Activated T-cell treated with anti-CD3 and anti-CD28 coated beads, Interleukin-2, amount 50 U/mL, for 72 hours (primary cell): ENCODE data around the gene FNBP1. TPM values are rescaled to one million over a fixed set of nuclear protein-coding genes. Genes with fewer than 3 reads are reported as not detected.

Source experiments
- ATAC-seq, 2 donors: fragments of 150-1000 bp; cut with Tn5 transposase; replicated peaks in 1 of 2; 2 replicates each; pipeline ENCODE4 v1.10.0; 2021; ENCODE audit warnings: moderate library complexity in 2 of 2, mild to moderate bottlenecking in 1 of 2
- DNase-seq, 2 donors: peaks; one replicate each; pipeline ENCODE4 v3.0.0; 2021 to 2022; ENCODE audit warnings: mixed read lengths in 1 of 2
- H3K27ac Mint-ChIP-seq: one replicate; pipeline ENCODE4 v1.8.0; 2022; ENCODE audit warnings: mild to moderate bottlenecking, moderate library complexity, mixed read lengths
- H3K27me3 Mint-ChIP-seq: one replicate; pipeline ENCODE4 v1.8.0; 2022; ENCODE audit warnings: low read depth, mixed read lengths
- H3K36me3 Mint-ChIP-seq, 2 donors: one replicate each; pipeline ENCODE4 v1.8.0; 2022; ENCODE audit warnings: mixed read lengths in 2 of 2, mild to moderate bottlenecking in 1 of 2; ENCODE audit not compliant: insufficient read depth in 2 of 2
- H3K4me1 Mint-ChIP-seq: one replicate; pipeline ENCODE4 v1.8.0; 2022; ENCODE audit warnings: low read depth, mixed read lengths
- H3K4me3 Mint-ChIP-seq, 2 donors: one replicate each; pipeline ENCODE4 v1.8.0; 2022; ENCODE audit warnings: mild to moderate bottlenecking in 2 of 2, mixed read lengths in 2 of 2, moderate library complexity in 2 of 2
- H3K9me3 Mint-ChIP-seq, 2 donors: one replicate each; pipeline ENCODE4 v1.8.0; 2022; ENCODE audit warnings: mixed read lengths in 2 of 2
- total RNA-seq, 2 donors: library from RNA; stranded (reverse); gene quantifications; one replicate each; pipeline ENCODE4 v1.2.3, GENCODE V29; 2022

Gene FNBP1
- total RNA-seq, 2 donors from 2014 or later = 301 to 323 TPM

DNA sequence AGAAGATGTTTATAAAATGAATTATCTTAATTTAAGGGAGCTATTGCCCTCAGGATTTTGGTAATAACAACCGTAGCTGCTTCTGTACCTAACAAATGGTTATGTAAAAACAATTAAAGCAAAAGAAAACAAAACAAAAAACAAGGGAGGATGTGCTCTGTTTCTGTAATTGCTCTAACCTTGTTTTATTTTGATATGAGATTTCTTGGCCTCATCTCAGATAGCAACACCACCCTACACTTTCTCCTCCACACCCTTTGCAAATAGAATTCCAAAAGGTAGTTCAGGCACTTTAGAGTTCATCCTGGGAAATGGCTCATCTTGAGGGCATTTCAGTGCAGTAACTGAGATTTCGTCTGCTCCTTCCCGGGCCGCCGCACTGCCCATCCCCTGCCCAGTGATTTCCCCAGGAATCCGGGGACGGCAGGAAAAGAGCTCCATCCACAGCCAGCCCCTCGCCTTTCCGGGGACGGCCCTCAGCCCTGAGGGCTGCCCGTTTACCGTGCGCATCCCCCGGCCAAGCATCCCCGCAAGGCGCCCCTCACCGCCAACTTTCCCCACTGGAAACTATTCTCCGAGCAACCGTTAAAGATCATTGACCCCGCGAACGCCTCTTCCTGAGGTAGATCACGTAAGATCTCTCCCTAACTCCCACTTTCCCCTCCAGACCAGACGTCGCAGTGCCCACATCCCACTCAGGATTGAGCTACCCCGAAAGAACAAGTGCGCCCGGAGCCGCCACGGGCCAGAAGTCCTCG lies 1.2 kb downstream of the FNBP1 start:
- H3K4me3 Mint-ChIP-seq = peak overlapping the region; percentile 93 to 100
- H3K36me3 Mint-ChIP-seq = peaks cover 19 to 29% of the 10 kb centered on the region in 2 donors
- H3K27me3 Mint-ChIP-seq = no peaks in the 10 kb centered on the region
- DNase-seq (peak in 1 of 2 donors; percentile 31), ATAC-seq (no peak)
- H3K9me3 Mint-ChIP-seq = no peaks in the 10 kb centered on the region
- H3K27ac Mint-ChIP-seq = peak overlapping the region; percentile 98
- peaks cover 63% of the 10 kb centered on the region for H3K4me1 Mint-ChIP-seq

GRCh38 chr9:130040984-130041647 lies 1.9 kb downstream of the FNBP1 start:
- peak in 1 of 2 donors; percentile 34 for DNase-seq

GRCh38 chr9:130039528-130040147 lies 3.4 kb downstream of the FNBP1 start:
- Mint-ChIP-seq H3K9me3 (no peaks in the 10 kb centered on the region), H3K36me3 (peaks cover 24 to 38% of the 10 kb centered on the region in 2 donors), H3K4me3 (peak overlapping the region; percentile 93 to 100), H3K4me1 (peaks cover 70% of the 10 kb centered on the region), H3K27me3 (no peaks in the 10 kb centered on the region), H3K27ac (peak overlapping the region; percentile 98)
- ATAC-seq (no peak), DNase-seq (no peak)

More at GRCh38 chr9:130040984-130041647, 1.9 kb downstream of the FNBP1 start:
- peak overlapping the region; percentile 93 to 100 for H3K4me3 Mint-ChIP-seq
- peaks cover 19 to 29% of the 10 kb centered on the region in 2 donors for H3K36me3 Mint-ChIP-seq
- H3K9me3 Mint-ChIP-seq = no peaks in the 10 kb centered on the region
- ATAC-seq = no peak
- H3K4me1 Mint-ChIP-seq = peaks cover 70% of the 10 kb centered on the region
- H3K27me3 Mint-ChIP-seq = no peaks in the 10 kb centered on the region
- H3K27ac Mint-ChIP-seq = peak overlapping the region; percentile 98

GRCh38 chr9:130036099-130036498 lies 6.9 kb downstream of the FNBP1 start:
- H3K36me3 Mint-ChIP-seq = peaks cover 18 to 32% of the 10 kb centered on the region in 2 donors
- H3K27ac Mint-ChIP-seq = peak overlapping the region; percentile 99
- H3K4me1 Mint-ChIP-seq = peaks cover 91% of the 10 kb centered on the region
- no peaks in the 10 kb centered on the region for H3K9me3 Mint-ChIP-seq
- DNase-seq = no peak
- peak overlapping the region; percentile 88 to 93 for H3K4me3 Mint-ChIP-seq
- no peaks in the 10 kb centered on the region for H3K27me3 Mint-ChIP-seq
- peak; percentile 11 to 25 for ATAC-seq

- Mint-ChIP-seq H3K9me3 (no peaks in the 10 kb centered on the region), H3K4me1 (peaks cover 98% of the 10 kb centered on the region), H3K27ac (peak overlapping the region; percentile 99), H3K4me3 (peak overlapping the region; percentile 88 to 93), H3K36me3 (peaks cover 14 to 25% of the 10 kb centered on the region in 2 donors), H3K27me3 (no peaks in the 10 kb centered on the region)
- DNase-seq = peak; percentile 36 to 55
- ATAC-seq = peak; percentile 68 to 71
Observed at GRCh38 chr9:130034570-130034969, 8.4 kb downstream of the FNBP1 start.

DNA sequence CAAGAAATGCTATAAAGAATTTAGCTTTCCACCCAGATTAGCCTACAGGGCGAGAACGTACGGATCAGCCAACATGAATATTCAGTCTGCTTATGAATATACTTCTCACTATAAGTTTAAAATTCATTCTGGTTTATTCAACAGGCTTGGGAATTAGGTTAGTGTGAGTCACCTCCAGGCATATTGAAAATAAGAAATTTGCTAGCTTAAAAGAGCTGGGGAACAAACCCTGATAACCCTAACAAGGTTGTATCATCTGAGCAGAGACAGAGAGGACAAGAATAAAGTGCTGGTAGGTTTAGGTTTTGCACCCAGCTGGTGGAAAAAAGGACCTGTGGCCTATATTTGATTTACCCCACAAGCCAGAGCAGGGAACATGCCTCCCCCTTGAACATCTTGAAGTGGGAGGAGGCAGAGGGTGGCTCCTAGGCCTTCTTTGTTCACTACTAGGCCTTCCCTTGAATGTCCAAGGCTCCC lies 12.3 kb downstream of the FNBP1 start:
- ATAC-seq = peak in 1 of 2 donors; percentile 7
- H3K27ac Mint-ChIP-seq = peak overlapping the region; percentile 99
- H3K27me3 Mint-ChIP-seq = no peaks in the 10 kb centered on the region
- DNase-seq = no peak
- H3K4me1 Mint-ChIP-seq = peaks cover 100% of the 10 kb centered on the region
- no peaks in the 10 kb centered on the region for H3K9me3 Mint-ChIP-seq
- H3K36me3 Mint-ChIP-seq = peaks cover 10 to 31% of the 10 kb centered on the region in 2 donors
- peak overlapping the region; percentile 93 to 94 for H3K4me3 Mint-ChIP-seq

DNA sequence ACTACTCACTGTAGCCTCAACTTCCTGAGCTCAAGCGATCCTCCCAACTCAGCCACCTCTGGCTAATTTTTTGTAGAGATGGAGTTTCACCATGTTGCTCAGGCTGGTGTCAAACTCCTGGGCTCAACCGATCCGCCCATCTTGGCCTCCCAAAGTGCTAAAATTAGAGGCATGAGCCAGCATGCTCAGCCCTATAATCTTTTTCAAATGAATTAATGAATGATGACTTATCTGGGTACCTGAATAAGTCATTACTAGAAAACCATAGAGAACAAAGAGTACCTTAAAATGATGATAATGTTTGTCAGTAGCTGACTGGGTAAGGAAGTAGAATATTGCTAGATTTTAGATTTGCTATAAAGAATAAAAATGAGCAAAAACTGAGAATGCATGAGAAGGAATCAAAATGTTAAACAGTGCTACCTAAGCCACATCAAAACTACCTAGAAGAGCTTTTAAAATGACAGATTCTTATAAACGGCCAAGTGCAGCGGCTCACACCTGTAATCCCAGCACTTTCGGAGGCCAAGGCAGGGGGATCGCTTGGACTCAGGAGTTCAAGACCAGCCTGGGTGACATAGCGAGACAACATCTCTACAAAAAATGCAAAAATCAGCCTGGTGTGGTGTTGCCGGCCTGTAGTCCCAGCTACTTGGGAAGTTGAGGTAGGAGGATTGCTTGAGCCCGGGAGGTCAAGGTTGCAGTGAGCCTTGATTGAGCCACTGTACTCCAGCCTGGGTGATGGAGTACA lies 13.6 kb downstream of the FNBP1 start:
- no peaks in the 10 kb centered on the region for H3K9me3 Mint-ChIP-seq
- peak overlapping the region; percentile 99 for H3K27ac Mint-ChIP-seq
- DNase-seq = peak; percentile 54 to 66
- H3K36me3 Mint-ChIP-seq = peaks cover 8 to 27% of the 10 kb centered on the region in 2 donors
- ATAC-seq = peak; percentile 50 to 63
- H3K4me1 Mint-ChIP-seq = peaks cover 100% of the 10 kb centered on the region
- peak overlapping the region; percentile 93 to 94 for H3K4me3 Mint-ChIP-seq
- H3K27me3 Mint-ChIP-seq = no peaks in the 10 kb centered on the region

- ATAC-seq = no peak
- Mint-ChIP-seq H3K4me1 (peaks cover 100% of the 10 kb centered on the region), H3K27ac (peak overlapping the region; percentile 99), H3K4me3 (peak overlapping the region; percentile 93 to 94), H3K36me3 (peaks cover 8 to 26% of the 10 kb centered on the region in 2 donors), H3K9me3 (no peaks in the 10 kb centered on the region), H3K27me3 (no peaks in the 10 kb centered on the region)
- peak in 1 of 2 donors; percentile 8 for DNase-seq
Observed at GRCh38 chr9:130028493-130029222, 14.3 kb downstream of the FNBP1 start.

GRCh38 chr9:130027533-130028365 lies 15.2 kb downstream of the FNBP1 start:
- Mint-ChIP-seq H3K27me3 (no peaks in the 10 kb centered on the region), H3K36me3 (peaks cover 10 to 26% of the 10 kb centered on the region in 2 donors)

DNA sequence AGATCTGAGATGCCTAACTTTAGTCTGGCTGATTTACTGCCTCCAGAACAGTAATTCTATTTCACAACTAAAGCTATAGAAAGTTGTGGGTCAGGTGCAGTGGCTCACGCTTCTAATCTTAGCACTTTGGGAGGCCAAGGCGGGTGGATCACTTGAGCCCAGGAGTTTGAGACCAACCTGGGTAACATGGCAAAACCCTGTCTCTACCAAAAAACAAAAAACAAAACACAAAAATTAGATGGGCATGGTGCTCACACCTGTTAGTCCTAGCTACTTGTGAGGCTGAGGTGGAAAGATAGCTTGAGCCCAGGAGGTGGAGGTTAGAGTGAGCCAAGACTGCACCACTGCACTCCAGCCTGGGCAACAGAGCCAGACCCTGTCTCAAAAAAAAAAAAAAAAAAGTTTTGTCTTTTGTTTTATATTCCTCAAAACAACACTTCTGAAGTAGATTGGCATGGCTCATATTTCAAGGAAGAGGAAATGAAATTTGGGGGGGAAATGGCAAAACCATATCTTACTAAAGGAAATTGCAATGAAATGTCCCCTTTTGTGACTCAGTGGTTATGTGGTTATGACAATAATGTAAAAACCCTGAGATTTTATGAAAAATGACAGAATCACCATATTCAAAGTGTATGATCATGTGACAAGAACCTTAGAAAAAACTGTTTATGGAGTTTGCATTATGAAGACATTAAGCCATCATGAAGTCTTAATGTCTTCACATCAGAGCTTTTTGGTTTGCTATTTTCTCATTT lies 16.2 kb downstream of the FNBP1 start:
- no peak for DNase-seq
- Mint-ChIP-seq H3K4me3 (peak overlapping the region; percentile 78 to 94), H3K9me3 (no peaks in the 10 kb centered on the region), H3K36me3 (peaks cover 10 to 24% of the 10 kb centered on the region in 2 donors), H3K4me1 (peaks cover 100% of the 10 kb centered on the region), H3K27ac (peak overlapping the region; percentile 99), H3K27me3 (no peaks in the 10 kb centered on the region)
- peak; percentile 0 to 7 for ATAC-seq

More at GRCh38 chr9:130027533-130028365, 15.2 kb downstream of the FNBP1 start:
- H3K27ac Mint-ChIP-seq = peak overlapping the region; percentile 99
- H3K4me1 Mint-ChIP-seq = peaks cover 100% of the 10 kb centered on the region
- DNase-seq (no peak), ATAC-seq (peak in 1 of 2 donors; percentile 1)
- H3K4me3 Mint-ChIP-seq = peak overlapping the region; percentile 78 to 94
- H3K9me3 Mint-ChIP-seq = no peaks in the 10 kb centered on the region

DNA sequence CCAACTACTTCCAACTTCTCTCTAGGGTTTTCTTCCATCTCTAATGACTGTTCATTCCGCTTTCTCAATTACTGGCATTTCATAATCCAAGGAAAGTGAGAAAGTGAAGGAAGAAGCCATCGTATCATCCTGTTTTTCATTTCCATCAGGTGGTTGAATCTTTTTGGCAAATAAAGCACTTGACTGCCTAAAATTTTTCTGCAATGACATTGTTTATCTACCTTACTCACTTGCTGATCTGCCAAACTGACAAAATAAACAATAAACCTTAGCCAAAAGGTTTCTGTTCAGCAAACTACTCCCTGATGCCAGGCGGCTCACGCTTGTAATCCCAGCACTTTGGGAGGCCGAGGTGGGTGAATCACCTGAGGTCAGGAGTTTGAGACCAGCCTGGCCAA lies 18.4 kb downstream of the FNBP1 start:
- no peaks in the 10 kb centered on the region for H3K27me3 Mint-ChIP-seq
- ATAC-seq = no peak
- peak overlapping the region; percentile 78 to 94 for H3K4me3 Mint-ChIP-seq
- peaks cover 9 to 30% of the 10 kb centered on the region in 2 donors for H3K36me3 Mint-ChIP-seq
- peaks cover 100% of the 10 kb centered on the region for H3K4me1 Mint-ChIP-seq
- no peaks in the 10 kb centered on the region for H3K9me3 Mint-ChIP-seq
- H3K27ac Mint-ChIP-seq = peak overlapping the region; percentile 99
- DNase-seq = no peak
